Stomach (tissue), 9 donors: ENCODE data around the gene RBPMS2. TPM values are rescaled to one million over a fixed set of nuclear protein-coding genes. Genes with fewer than 3 reads are reported as not detected.

Source experiments
- DNase-seq, 2 donors: peaks; one replicate each; pipeline versions ENCODE4 v3.0.0 to v3.0.0-alpha.2; 2013 to 2019
- H3K27ac ChIP-seq, 5 donors: fragments of 200-600 bp in 4 of 5; sonication (generic) in 4 of 5; one replicate each; pipeline ENCODE4 v1.5.1; 2013 to 2019; ENCODE audit warnings: mild to moderate bottlenecking in 1 of 5, moderate library complexity in 1 of 5
- H3K27me3 ChIP-seq, 3 donors: fragments of 200-600 bp; sonication (generic); one replicate each; pipeline ENCODE4 v1.5.1; 2017 to 2019; ENCODE audit warnings: mixed run types in 1 of 3
- H3K36me3 ChIP-seq, 4 donors: fragments of 200-600 bp; sonication (generic); 1 replicate in 3 of 4; 2 replicates in 1 of 4; pipeline ENCODE4 v1.5.1; 2016 to 2019
- H3K4me1 ChIP-seq, 4 donors: fragments of 200-600 bp; sonication (generic); one replicate each; pipeline ENCODE4 v1.5.1; 2016 to 2019
- H3K4me3 ChIP-seq, 4 donors: fragments of 200-600 bp; sonication (generic) in 3 of 4; one replicate each; pipeline ENCODE4 v1.5.1; 2016 to 2019; ENCODE audit warnings: mild to moderate bottlenecking in 1 of 4
- H3K9me3 ChIP-seq, 4 donors: fragments of 200-600 bp; sonication (generic); one replicate each; pipeline ENCODE4 v1.5.1; 2016 to 2019
- EP300 ChIP-seq: sonication (generic); formaldehyde crosslinking; IDR thresholded peaks from one replicate; pipeline ENCODE4 v1.6.1; 2017; ENCODE audit warnings: antibody characterized with exemption
- POLR2A ChIP-seq, 4 donors: fragments of 450-650 bp; IDR thresholded peaks; one replicate each; pipeline ENCODE4 v1.6.1; 2016; ENCODE audit warnings: antibody characterized with exemption in 4 of 4, control low read depth in 2 of 4, mild to moderate bottlenecking in 1 of 4, moderate library complexity in 1 of 4
- POLR2AphosphoS5 ChIP-seq, 3 donors: sonication (generic); formaldehyde crosslinking; IDR thresholded peaks; one replicate each; pipeline ENCODE4 v1.6.1; 2016; ENCODE audit warnings: antibody characterized with exemption in 3 of 3
- WGBS, 5 donors: extraction: QIAGEN DNeasy Blood & Tissue Kit in 3 of 5; methylation state at CpG; one replicate each; pipeline versions ENCODE4 v1.1.5 to v1.1.7; 2013 to 2018; 5-methylcytosine and 5-hydroxymethylcytosine counted together
- intact Hi-C: fragments of 100-400 bp; cut with DNase I; formaldehyde crosslinking; loops from one replicate; pipeline ENCODE4 v1.15.1; 2023; ENCODE audit warnings: low total_unique reads
- polyA plus RNA-seq, 3 donors: library from polyadenylated mRNA; stranded (reverse); fragments of 200-250 nt; gene quantifications; one replicate each; pipeline ENCODE4 v1.2.3, GENCODE V29; 2013
- total RNA-seq, 5 donors: library from RNA; depleted of rRNA; stranded (reverse); fragments of >200 nt; gene quantifications; one replicate each; pipeline versions ENCODE4 v1.1.0 to v1.2.3, GENCODE V29; 2014 to 2016
- TF ChIP-seq, protein P1 (sequence below), 7 experiments: fragments of 450-650 bp in 4 of 7; fragments of 200-600 bp in 3 of 7; sonication (generic) in 3 of 7; IDR thresholded peaks; one replicate each; pipeline ENCODE4 v1.5.1; 2016 to 2019; ENCODE audit warnings: antibody characterized with exemption in 7 of 7, control low read depth in 2 of 7, mild to moderate bottlenecking in 1 of 7
- donor health status: healthy with polysubstance abuse.
- donor health status: Bipolar disorder and iron deficiency.
- donor health status: healthy.

The RBPMS2 gene
- total and polyA plus RNA-seq, 8 donors = 2.3 to 38.8 (median 9.1) TPM

DNA sequence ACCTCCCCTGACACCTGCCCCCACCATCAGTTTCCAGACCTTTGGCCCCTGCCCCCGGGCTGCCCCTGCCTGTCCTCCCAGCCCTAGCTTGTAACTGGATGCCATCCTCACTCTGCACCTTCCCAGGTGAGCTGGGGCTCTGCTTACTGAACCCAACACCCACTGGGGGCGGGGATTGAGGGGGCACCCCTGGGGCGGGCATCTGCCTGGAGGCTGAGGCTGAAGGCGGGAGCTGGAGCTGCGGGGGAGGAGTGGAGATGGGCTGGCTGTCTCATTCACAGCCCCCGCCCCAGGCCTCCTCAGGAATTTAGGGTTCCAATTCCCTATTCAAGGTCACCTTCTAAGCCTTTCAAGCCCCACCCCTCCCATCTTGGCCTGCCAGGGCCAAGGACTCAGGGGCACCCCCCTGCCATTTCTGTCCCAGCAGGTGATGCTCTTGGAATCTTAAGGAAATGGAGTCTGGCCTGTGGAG, 32.4 kb upstream of the RBPMS2 start:
- intact Hi-C loops = loop anchor here (5.0 kb wide), 1 partner anchor 70 kb away; no protein-coding TSS in a partner anchor
- H3K9me3 ChIP-seq = no peaks in the 10 kb centered on the region
- peak overlapping the region in 2 of 4 donors; percentile 9 to 11 for H3K4me3 ChIP-seq
- DNase-seq = no peak
- peaks cover 0 to 21% (median 9%) of the 10 kb centered on the region in 4 donors for H3K4me1 ChIP-seq
- no peaks in the 10 kb centered on the region for H3K27me3 ChIP-seq
- no peaks in the 10 kb centered on the region for H3K36me3 ChIP-seq
- peak overlapping the region in 4 of 5 donors; percentile 50 to 85 (median 68) for H3K27ac ChIP-seq
- 59 to 82% (median 78%) methylated on average over 4 to 6 of the region's 6 CpGs for WGBS, 5 donors
- TF ChIP-seq POLR2AphosphoS5 (IDR thresholded peaks at IDR 0.05) = no peak
- no peak for TF ChIP-seq EP300
- no peak for TF ChIP-seq POLR2A (IDR thresholded peaks at IDR 0.05)
- TF ChIP-seq, protein P1, sequence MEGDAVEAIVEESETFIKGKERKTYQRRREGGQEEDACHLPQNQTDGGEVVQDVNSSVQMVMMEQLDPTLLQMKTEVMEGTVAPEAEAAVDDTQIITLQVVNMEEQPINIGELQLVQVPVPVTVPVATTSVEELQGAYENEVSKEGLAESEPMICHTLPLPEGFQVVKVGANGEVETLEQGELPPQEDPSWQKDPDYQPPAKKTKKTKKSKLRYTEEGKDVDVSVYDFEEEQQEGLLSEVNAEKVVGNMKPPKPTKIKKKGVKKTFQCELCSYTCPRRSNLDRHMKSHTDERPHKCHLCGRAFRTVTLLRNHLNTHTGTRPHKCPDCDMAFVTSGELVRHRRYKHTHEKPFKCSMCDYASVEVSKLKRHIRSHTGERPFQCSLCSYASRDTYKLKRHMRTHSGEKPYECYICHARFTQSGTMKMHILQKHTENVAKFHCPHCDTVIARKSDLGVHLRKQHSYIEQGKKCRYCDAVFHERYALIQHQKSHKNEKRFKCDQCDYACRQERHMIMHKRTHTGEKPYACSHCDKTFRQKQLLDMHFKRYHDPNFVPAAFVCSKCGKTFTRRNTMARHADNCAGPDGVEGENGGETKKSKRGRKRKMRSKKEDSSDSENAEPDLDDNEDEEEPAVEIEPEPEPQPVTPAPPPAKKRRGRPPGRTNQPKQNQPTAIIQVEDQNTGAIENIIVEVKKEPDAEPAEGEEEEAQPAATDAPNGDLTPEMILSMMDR (IDR thresholded peaks at IDR 0.05) = no peak

DNA sequence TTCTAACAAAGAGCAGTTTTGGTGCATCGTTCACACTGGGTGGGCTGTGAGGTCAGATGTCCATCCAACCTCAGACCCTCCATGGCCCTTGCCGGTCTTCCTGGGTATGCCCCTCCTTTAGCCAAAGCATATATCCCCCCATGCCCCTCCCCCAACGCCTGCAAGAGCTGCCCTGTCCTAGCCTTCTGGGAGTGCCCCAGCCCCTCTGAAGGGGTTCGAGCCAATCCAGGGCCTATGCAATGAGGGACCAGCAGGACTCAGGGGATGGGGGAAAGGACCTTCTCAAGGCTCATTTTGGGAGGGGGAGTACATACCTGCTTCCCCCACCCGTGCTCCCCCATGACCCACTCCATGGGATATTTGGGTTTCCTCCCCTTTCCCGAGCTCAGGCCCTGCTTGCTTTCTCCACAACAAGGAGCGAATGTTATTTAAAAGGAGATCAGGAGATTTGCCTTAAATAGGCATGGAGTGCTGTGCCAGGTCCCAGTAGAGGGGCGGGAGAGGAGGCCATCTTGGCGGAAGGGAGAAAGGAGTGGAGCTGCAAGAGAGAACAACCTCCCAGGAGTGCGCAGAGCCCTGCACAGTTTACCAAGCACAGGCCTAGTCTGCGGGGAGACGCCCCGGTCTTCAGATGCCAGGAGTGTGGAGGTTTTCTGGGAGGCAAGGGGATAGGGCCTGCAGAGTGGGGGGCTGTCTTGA, 31.8 kb upstream of the RBPMS2 start:
- H3K4me1 ChIP-seq = peaks cover 0 to 27% (median 10%) of the 10 kb centered on the region in 4 donors
- 63 to 72% (median 71%) methylated on average over 13 of the region's 13 CpGs for WGBS, 5 donors
- H3K27me3 ChIP-seq = no peaks in the 10 kb centered on the region
- no peak for TF ChIP-seq POLR2AphosphoS5 (IDR thresholded peaks at IDR 0.05)
- no peak for TF ChIP-seq EP300
- no peak for TF ChIP-seq POLR2A (IDR thresholded peaks at IDR 0.05)
- TF ChIP-seq, protein P1 (IDR thresholded peaks at IDR 0.05) = no peak
- no peaks in the 10 kb centered on the region for H3K9me3 ChIP-seq
- H3K4me3 ChIP-seq = peak overlapping the region in 2 of 4 donors; percentile 9 to 11
- intact Hi-C loops = loop anchor here (5.0 kb wide), 1 partner anchor 70 kb away; no protein-coding TSS in a partner anchor
- H3K27ac ChIP-seq = peak overlapping the region in 4 of 5 donors; percentile 50 to 85 (median 68)
- no peak for DNase-seq
- no peaks in the 10 kb centered on the region for H3K36me3 ChIP-seq

DNA sequence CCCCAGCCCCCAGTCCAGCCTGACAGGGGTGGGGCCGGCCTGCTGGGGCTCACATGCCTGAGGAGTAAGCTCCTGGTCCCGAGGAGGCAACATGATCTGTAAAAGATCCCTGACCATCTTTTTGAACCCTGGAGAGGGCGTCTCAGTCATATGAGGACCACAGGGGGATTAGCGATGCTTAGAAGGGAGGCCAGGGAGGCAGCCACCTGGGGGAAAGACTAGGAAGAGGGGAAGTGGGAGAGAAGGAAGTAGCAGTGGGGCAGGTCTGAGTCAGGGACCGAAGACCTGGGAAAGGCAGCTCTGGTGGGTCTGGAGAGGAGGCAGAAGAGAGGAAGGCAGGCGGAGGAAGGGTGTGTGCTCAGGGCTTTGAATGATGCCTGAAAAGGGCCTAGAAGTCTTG, 31.1 kb upstream of the RBPMS2 start:
- H3K27ac ChIP-seq = peak overlapping the region in 4 of 5 donors; percentile 50 to 85 (median 68)
- no peaks in the 10 kb centered on the region for H3K9me3 ChIP-seq
- H3K4me3 ChIP-seq = no peak overlapping the region
- peaks cover 0 to 31% (median 13%) of the 10 kb centered on the region in 4 donors for H3K4me1 ChIP-seq
- intact Hi-C loops = loop anchor here (5.0 kb wide), 1 partner anchor 69 kb away; no protein-coding TSS in a partner anchor
- no peak for TF ChIP-seq POLR2AphosphoS5 (IDR thresholded peaks at IDR 0.05)
- TF ChIP-seq POLR2A (IDR thresholded peaks at IDR 0.05) = no peak
- TF ChIP-seq EP300 = no peak
- TF ChIP-seq, protein P1 (IDR thresholded peaks at IDR 0.05) = no peak
- DNase-seq = no peak
- no peaks in the 10 kb centered on the region for H3K27me3 ChIP-seq
- 70 to 78% (median 72%) methylated on average over 6 of the region's 6 CpGs for WGBS, 5 donors
- H3K36me3 ChIP-seq = no peaks in the 10 kb centered on the region

DNA sequence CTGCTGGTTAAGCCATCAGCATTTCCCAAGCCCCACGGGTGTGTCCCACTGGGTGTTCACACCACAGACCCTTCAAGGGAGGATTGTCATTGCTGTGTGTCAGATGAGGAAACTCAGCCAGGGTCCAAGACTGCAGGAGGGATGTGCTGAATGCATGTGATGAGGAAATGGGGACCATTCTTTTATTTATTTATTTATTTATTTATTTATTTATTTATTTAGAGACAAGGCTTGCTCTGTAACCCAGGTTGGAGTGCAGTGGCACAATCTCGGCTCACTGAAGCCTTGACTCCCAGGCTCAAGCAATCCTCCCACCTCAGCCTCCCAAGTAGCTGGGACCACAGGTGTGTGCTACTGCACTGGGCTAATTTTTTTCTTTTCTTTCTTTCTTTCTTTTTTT, 29.2 kb upstream of the RBPMS2 start:
- intact Hi-C loops = loop anchor here (5.0 kb wide), 1 partner anchor 67 kb away; no protein-coding TSS in a partner anchor
- Histone ChIP-seq H3K4me3 (no peak overlapping the region), H3K36me3 (no peaks in the 10 kb centered on the region), H3K27ac (peak overlapping the region in 1 of 5 donors; percentile 26), H3K27me3 (no peaks in the 10 kb centered on the region), H3K4me1 (peaks cover 0 to 24% (median 10%) of the 10 kb centered on the region in 4 donors), H3K9me3 (no peaks in the 10 kb centered on the region)
- WGBS, 5 donors = 39 to 69% (median 42%) methylated on average over 2 of the region's 2 CpGs
- TF ChIP-seq POLR2A (IDR thresholded peaks at IDR 0.05) (no peak), POLR2AphosphoS5 (IDR thresholded peaks at IDR 0.05) (no peak)
- DNase-seq = no peak
